HCT116 (cell line): Measurements from ENCODE around the gene MGST2. TPM values are rescaled to one million over a fixed set of nuclear protein-coding genes. Genes with fewer than 3 reads are reported as not detected.

ENCODE experiments used
- ATAC-seq: fragments of 200-7000 bp; cut with Tn5 transposase; 2 replicates; pipeline ENCODE4 v1.9.1; 2020; ENCODE audit warnings: mild to moderate bottlenecking, moderate library complexity
- BruUV-seq: library from RNA; stranded (reverse); fragments of 400-500 nt; replicated peaks from 2 replicates; lab custom pipeline; 2021; lab: Mats Ljungman, UMichigan
- CTCF ChIA-PET: fragments of 300-600 bp; sonication (Branson Sonifier 250); formaldehyde crosslinking; loops from one replicate; lab custom pipeline; 2021; ENCODE audit warnings: antibody characterized with exemption; lab: Charles Lee
- POLR2A ChIA-PET: fragments of 300-600, 350-600 bp; sonication (Branson Sonifier 250); formaldehyde crosslinking; loops from one replicate; lab custom pipeline; 2021; ENCODE audit warnings: antibody characterized with exemption; lab: Charles Lee
- RAD21 ChIA-PET, 2 experiments: fragments of 300-600 bp; sonication (Branson Sonifier 250); formaldehyde crosslinking; loops; one replicate each; lab custom pipeline; 2023; ENCODE audit warnings: low total read pairs in 2 of 2; ENCODE audit not compliant: uncharacterized antibody in 2 of 2, unreplicated experiment in 2 of 2, low non-redundant PET in 1 of 2; lab: Charles Lee
- DNase-seq: peaks from one replicate; pipeline ENCODE4 v3.0.0-alpha.2; 2010; ENCODE audit warnings: low read depth, low spot score
- H2AFZ ChIP-seq: fragments of 200-600 bp; shearing (Covaris generic), sonication (generic); 2 replicates; pipeline ENCODE4 v1.6.1; 2017; ENCODE audit warnings: low read depth, mixed run types, mixed read lengths, antibody characterized with exemption, low read length; ENCODE audit not compliant: poor library complexity, severe bottlenecking
- H3K27ac ChIP-seq: 2 replicates; pipeline ENCODE4 v1.5.1; 2012; ENCODE audit warnings: low read depth, low read length
- H3K27me3 ChIP-seq: fragments of 200-600 bp; sonication (generic); 2 replicates; pipeline ENCODE4 v1.6.1; 2016; ENCODE audit warnings: mixed run types, low read length, mixed read lengths; ENCODE audit not compliant: insufficient read depth
- H3K36me3 ChIP-seq, 2 experiments: fragments of 200-500 bp in 1 of 2; fragments of 200-600 bp in 1 of 2; sonication (Bioruptor generic) in 1 of 2; sonication (generic) in 1 of 2; 2 replicates each; pipeline versions ENCODE4 v1.5.1 to v1.6.1; 2014 to 2016; ENCODE audit warnings: low read length in 2 of 2, inconsistent platforms in 1 of 2, mixed read lengths in 1 of 2, mixed run types in 1 of 2; ENCODE audit not compliant: insufficient read depth in 2 of 2, control insufficient read depth in 1 of 2
- H3K4me1 ChIP-seq, 2 experiments: fragments of 200-600 bp in 1 of 2; sonication (generic) in 1 of 2; 2 replicates each; pipeline versions ENCODE4 v1.5.1 to v1.6.1; 2012 to 2017; ENCODE audit warnings: low read length in 2 of 2, inconsistent platforms in 1 of 2, mild to moderate bottlenecking in 1 of 2, mixed read lengths in 1 of 2, mixed run types in 1 of 2, moderate library complexity in 1 of 2; ENCODE audit not compliant: insufficient read depth in 2 of 2, control insufficient read depth in 1 of 2
- H3K4me2 ChIP-seq: fragments of 200-600 bp; sonication (generic); 2 replicates; pipeline ENCODE4 v1.6.1; 2017; ENCODE audit warnings: mixed run types, low read length, mixed read lengths
- H3K4me3 ChIP-seq, 2 experiments: fragments of 200-600 bp in 1 of 2; sonication (generic) in 1 of 2; replicated peaks in 1 of 2; 2 replicates each; pipeline ENCODE4 v1.5.1; 2011 to 2016; ENCODE audit warnings: low read length in 2 of 2, control low read depth in 1 of 2, low read depth in 1 of 2, mild to moderate bottlenecking in 1 of 2, mixed read lengths in 1 of 2, mixed run types in 1 of 2
- H3K79me2 ChIP-seq: fragments of 200-600 bp; sonication (generic); 2 replicates; pipeline ENCODE4 v1.6.1; 2017; ENCODE audit warnings: mild to moderate bottlenecking, mixed run types, low read length, moderate library complexity, mixed read lengths; ENCODE audit not compliant: insufficient read depth
- H3K9ac ChIP-seq: fragments of 200-600 bp; sonication (generic); 2 replicates; pipeline ENCODE4 v1.6.1; 2016; ENCODE audit warnings: low read length, mixed read lengths
- H3K9me2 ChIP-seq: fragments of 200-600 bp; sonication (generic), shearing (Covaris generic); 2 replicates; pipeline ENCODE4 v1.6.1; 2017; ENCODE audit warnings: mixed run types, mild to moderate bottlenecking, moderate library complexity; ENCODE audit not compliant: insufficient read depth
- H3K9me3 ChIP-seq, 2 experiments: fragments of 200-500 bp in 1 of 2; fragments of 200-600 bp in 1 of 2; sonication (Bioruptor generic) in 1 of 2; sonication (generic) in 1 of 2; 2 replicates each; pipeline ENCODE4 v1.6.1; 2014 to 2017; ENCODE audit warnings: low read length in 2 of 2, mixed read lengths in 2 of 2, inconsistent platforms in 1 of 2, low read depth in 1 of 2, mild to moderate bottlenecking in 1 of 2, mixed run types in 1 of 2, moderate library complexity in 1 of 2; ENCODE audit not compliant: control insufficient read depth in 1 of 2, insufficient read depth in 1 of 2
- H4K20me1 ChIP-seq: fragments of 200-600 bp; sonication (generic), shearing (Covaris generic); 2 replicates; pipeline ENCODE4 v1.6.1; 2017; ENCODE audit warnings: mixed run types, mild to moderate bottlenecking, moderate library complexity; ENCODE audit not compliant: insufficient read depth
- CTCF ChIP-seq, 3 experiments: fragments of 200-600 bp in 1 of 3; sonication (generic) in 1 of 3; IDR thresholded peaks in 2 of 3; conservative IDR thresholded peaks in 1 of 3; 2 replicates each; pipeline ENCODE4 v1.5.1; 2012 to 2017; ENCODE audit warnings: low read depth in 2 of 3, low read length in 2 of 3, antibody characterized with exemption in 1 of 3, borderline replicate concordance in 1 of 3, control low read depth in 1 of 3, mild to moderate bottlenecking in 1 of 3, mixed read lengths in 1 of 3, mixed run types in 1 of 3, moderate library complexity in 1 of 3; ENCODE audit not compliant: insufficient read depth in 1 of 3
- EGR1 ChIP-seq: IDR thresholded peaks from 2 replicates; pipeline ENCODE4 v1.6.1; 2012; ENCODE audit warnings: low read depth
- FOSL1 ChIP-seq: IDR thresholded peaks from 2 replicates; pipeline ENCODE4 v1.6.1; 2012; ENCODE audit warnings: low read depth
- SRF ChIP-seq: IDR thresholded peaks from 2 replicates; pipeline ENCODE4 v1.6.1; 2012; ENCODE audit warnings: low read depth
- TCF7L2 ChIP-seq: IDR thresholded peaks from 2 replicates; pipeline ENCODE4 v1.7.0; 2011; ENCODE audit warnings: borderline replicate concordance, inconsistent platforms; ENCODE audit not compliant: insufficient read depth, insufficient read length; ENCODE audit errors: extremely low read depth
- intact Hi-C: fragments of 100-400 bp; cut with micrococcal nuclease; formaldehyde crosslinking; loops from 2 replicates; pipeline ENCODE4 v1.10.0; 2022
- total RNA-seq: library from RNA; stranded (reverse); gene quantifications from one replicate; pipeline ENCODE4 v1.2.1, GENCODE V29; 2021; ENCODE audit not compliant: unreplicated experiment

Gene MGST2
- total RNA-seq, 1 experiment from 2014 or later = 24.3 TPM

- Histone ChIP-seq H3K27me3 (no peaks in the 10 kb centered on the region), H3K9ac (no peak overlapping the region), H4K20me1 (no peaks in the 10 kb centered on the region), H3K79me2 (no peaks in the 10 kb centered on the region), H3K4me3 (no peak overlapping the region), H3K36me3 (no peaks in the 10 kb centered on the region), H3K9me2 (no peaks in the 10 kb centered on the region), H3K4me2 (peak overlapping the region; percentile 71), H2AFZ (peak overlapping the region; percentile 98), H3K9me3 (no peaks in the 10 kb centered on the region), H3K4me1 (peaks cover 3 to 22% of the 10 kb centered on the region in 2 experiments; a peak in 3 of 4 replicates), H3K27ac (no peak overlapping the region)
- ATAC-seq = no peak
- ChIA-PET RAD21 (interaction anchor here in 1 of 2 experiments (0.7 kb wide), 1 partner anchor 54 kb away, joined by 3 read pairs; no protein-coding TSS in a partner anchor), POLR2A (interaction anchor here (1.7 kb wide), 1 partner anchor 8 kb away, joined by 4 read pairs; no protein-coding TSS in a partner anchor), CTCF (interaction anchor here (1.9 to 2.7 kb wide), 4 partner anchors 8 to 951 kb away, joined by 8 to 29 read pairs (median 14); partner anchors contain the start of gene MGST2)
- DNase-seq = no peak
- intact Hi-C loops = loop anchor here (5.0 to 10.0 kb wide), 6 partner anchors 161 to 594 kb away; partner anchors contain the start of gene MAML3
- TF ChIP-seq TCF7L2 (peak; percentile 26), EGR1 (no peak), CTCF (IDR thresholded peaks at IDR 0.05 in 2 of 3, conservative IDR thresholded peaks at IDR 0.05 in 1 of 3; ENCODE audit: borderline replicate concordance in 1 of 3, insufficient read depth in 1 of 3, low read depth in 2 of 3, low read length in 2 of 3) (no peak), SRF (no peak), FOSL1 (no peak)
- BruUV-seq = no TSS peak
Measured at GRCh38 chr4:139658185-139658584, 7.4 kb upstream of the MGST2 start.
